Bronchial epithelial cell (primary cell): ENCODE measurements around the gene BAHCC1. TPM values are rescaled to one million over a fixed set of nuclear protein-coding genes. Genes with fewer than 3 reads are reported as not detected.

Experiments
- DNase-seq: peaks from one replicate; pipeline ENCODE4 v3.0.0-alpha.2; 2010; ENCODE audit warnings: low read depth
- FAIRE-seq: peaks from 2 replicates; lab custom pipeline; 2011; peaks lifted over from hg19 to GRCh38; lab: Jason Lieb, UNC
- H3K27me3 ChIP-seq: 2 replicates; pipeline ENCODE4 v1.5.1; 2011; ENCODE audit warnings: low read length; ENCODE audit not compliant: control insufficient read depth, insufficient read depth
- H3K36me3 ChIP-seq: 2 replicates; pipeline ENCODE4 v1.5.1; 2011; ENCODE audit warnings: low read length; ENCODE audit not compliant: control insufficient read depth, insufficient read depth
- H3K4me3 ChIP-seq: 2 replicates; pipeline ENCODE4 v1.5.1; 2011; ENCODE audit warnings: mild to moderate bottlenecking, low read depth, low read length, control low read depth
- CTCF ChIP-seq: IDR thresholded peaks from 2 replicates; pipeline ENCODE4 v1.5.1; 2011; ENCODE audit warnings: mild to moderate bottlenecking, moderate library complexity, low read length, control low read depth, inconsistent platforms; ENCODE audit not compliant: insufficient read depth, severe bottlenecking
- total RNA-seq: library from RNA; depleted of rRNA; stranded (reverse); fragments of >200 nt; gene quantifications from 2 replicates; pipeline ENCODE4 v1.2.1, GENCODE V29; 2014

The BAHCC1 gene
- total RNA-seq, 1 donor from 2014 or later: 0.79 TPM

GRCh38 chr17:81514739-81515529 lies 119.7 kb downstream of the BAHCC1 start:
- peak overlapping the region; percentile 98 for H3K4me3 ChIP-seq
- peaks cover 22% of the 10 kb centered on the region for H3K36me3 ChIP-seq
- no peak for FAIRE-seq
- no peaks in the 10 kb centered on the region for H3K27me3 ChIP-seq
- DNase-seq: peak; percentile 59
- TF ChIP-seq CTCF: no peak

GRCh38 chr17:81515530-81516041 lies 120.3 kb downstream of the BAHCC1 start:
- FAIRE-seq: no peak

More at GRCh38 chr17:81515530-81516041, 120.3 kb downstream of the BAHCC1 start:
- no peak for TF ChIP-seq CTCF
- H3K4me3 ChIP-seq: peak overlapping the region; percentile 98
- H3K27me3 ChIP-seq: no peaks in the 10 kb centered on the region
- peaks cover 19% of the 10 kb centered on the region for H3K36me3 ChIP-seq
- DNase-seq: no peak

Other genes with a start within 250 kb of the BAHCC1 start
- gene PVALEF, start 229.9 kb upstream of the BAHCC1 start, total RNA-seq: not detected in 2 replicates
- gene AATK, start 229.2 kb upstream of the BAHCC1 start, total RNA-seq: 0.51 and 0.79 TPM in 2 replicates
- gene CEP131, start 172.5 kb upstream of the BAHCC1 start, total RNA-seq: 7.9 and 9.2 TPM in 2 replicates
- gene TEPSIN, start 156.4 kb upstream of the BAHCC1 start, total RNA-seq: 5.8 and 7.8 TPM in 2 replicates
- gene NDUFAF8, start 156.1 kb upstream of the BAHCC1 start, total RNA-seq: 31.6 and 49.2 TPM in 2 replicates
- 35.5 and 49.2 TPM in 2 replicates for gene SLC38A10, start 100.2 kb upstream of the BAHCC1 start, total RNA-seq
- gene ACTG1, start 117.3 kb downstream of the BAHCC1 start, total RNA-seq: 2,981 and 3,623 TPM in 2 replicates
- 1.2 and 1.3 TPM in 2 replicates for gene FSCN2, start 132.9 kb downstream of the BAHCC1 start, total RNA-seq
- 10.5 and 12.8 TPM in 2 replicates for gene FAAP100, start 156.9 kb downstream of the BAHCC1 start, total RNA-seq
- 60.0 and 61.2 TPM in 2 replicates for gene NPLOC4, start 241.7 kb downstream of the BAHCC1 start, total RNA-seq
- gene TSPAN10, start 241.7 kb downstream of the BAHCC1 start, total RNA-seq: 0.53 and 0.64 TPM in 2 replicates